Cortex of kidney (tissue), 1 donor: Measurements from ENCODE around the gene GAGE13.
"Not testable (repeated sequence)": the region's sequence is repeated elsewhere in the genome, so short reads cannot be mapped to it uniquely, and the experiment has no call there.

Experiments used
- DNase-seq: peaks from one replicate; lab custom pipeline; 2025; lab: John Stamatoyannopoulos, UW

GAGE13 gene, protein sequence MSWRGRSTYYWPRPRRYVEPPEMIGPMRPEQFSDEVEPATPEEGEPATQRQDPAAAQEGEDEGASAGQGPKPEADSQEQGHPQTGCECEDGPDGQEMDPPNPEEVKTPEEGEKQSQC

DNA sequence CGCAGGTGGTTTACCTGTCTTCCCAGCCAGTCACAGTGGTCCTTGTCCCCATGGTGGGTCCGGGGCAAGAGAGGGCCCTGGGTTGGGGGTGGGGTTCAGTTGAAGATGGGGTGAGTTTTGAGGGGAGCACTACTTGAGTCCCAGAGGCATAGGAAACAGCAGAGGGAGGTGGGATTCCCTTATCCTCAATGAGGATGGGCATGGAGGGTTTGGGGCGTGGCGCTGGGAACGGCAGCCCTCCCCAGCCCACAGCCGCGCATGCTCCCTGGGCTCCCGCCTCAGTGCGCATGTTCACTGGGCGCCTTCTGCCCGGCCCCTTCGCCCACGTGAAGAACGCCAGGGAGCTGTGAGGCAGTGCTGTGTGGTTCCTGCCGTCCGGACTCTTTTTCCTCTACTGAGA, at the start of gene GAGE13:
Gene GAGE13, plus strand, starts transcription at position 301 of the 400 bp plus-strand sequence. CDS start 1,156 bp downstream, outside the sequence.
- not testable (repeated sequence) for DNase-seq

DNA sequence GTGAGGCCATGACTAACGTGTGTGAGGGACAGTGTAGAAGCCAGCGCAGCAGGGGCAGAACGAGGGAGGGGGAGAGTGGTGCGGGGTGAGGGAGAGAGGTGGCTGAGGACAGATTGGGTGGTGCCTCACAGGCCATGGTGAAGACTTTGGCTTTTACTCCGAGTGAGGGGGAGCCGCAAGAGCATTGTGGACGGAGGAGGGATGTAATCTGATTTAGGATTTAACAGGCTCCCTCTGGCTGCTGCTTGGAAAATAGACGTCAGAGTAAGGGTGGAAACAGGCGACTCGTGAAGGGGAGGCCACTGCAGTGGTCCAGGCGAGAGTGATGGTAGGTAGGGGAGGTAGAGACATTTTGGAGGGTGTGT, 48.8 kb upstream of the GAGE13 start:
- no peak for DNase-seq

DNA sequence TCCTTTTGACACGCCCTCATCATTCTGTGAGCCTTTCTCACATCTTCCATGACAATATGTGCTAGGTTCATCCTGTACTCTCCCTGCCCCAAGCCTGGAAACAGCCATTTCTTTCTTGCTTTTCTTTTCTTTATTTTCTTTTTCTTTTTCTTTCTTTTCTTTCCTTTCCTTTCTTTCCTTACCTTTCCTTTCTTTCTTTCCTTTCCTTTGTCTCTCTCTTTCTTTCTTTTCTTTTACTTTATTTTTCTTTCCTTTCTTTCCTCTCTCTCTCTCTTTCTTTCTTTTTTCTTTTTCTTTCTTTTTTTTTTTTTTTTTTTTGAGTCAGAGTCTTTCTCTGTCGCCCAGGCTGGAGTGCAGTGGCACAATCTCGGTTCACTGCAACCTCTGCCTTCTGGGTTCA, 47.2 kb upstream of the GAGE13 start:
- DNase-seq, result no peak

DNA sequence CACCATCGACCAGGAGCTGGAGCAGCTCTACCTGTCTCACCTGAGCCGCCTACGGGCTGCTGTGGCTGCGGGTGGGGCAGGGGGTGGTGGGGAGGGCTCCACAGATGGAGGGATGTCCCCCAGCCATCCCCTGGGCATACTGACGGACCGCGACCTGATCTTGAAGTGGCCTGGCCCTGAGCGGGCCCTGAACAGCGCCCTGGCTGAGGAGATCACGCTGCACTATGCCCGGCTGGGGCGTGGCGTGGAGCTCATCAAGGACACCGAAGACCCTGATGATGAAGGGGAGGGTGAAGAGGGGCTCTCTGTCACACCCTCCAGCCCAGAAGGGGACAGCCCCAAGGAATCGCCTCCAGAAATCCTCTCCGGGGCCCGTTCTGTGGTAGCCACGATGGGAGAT, 45.2 kb upstream of the GAGE13 start:
- DNase-seq, result no peak

DNA sequence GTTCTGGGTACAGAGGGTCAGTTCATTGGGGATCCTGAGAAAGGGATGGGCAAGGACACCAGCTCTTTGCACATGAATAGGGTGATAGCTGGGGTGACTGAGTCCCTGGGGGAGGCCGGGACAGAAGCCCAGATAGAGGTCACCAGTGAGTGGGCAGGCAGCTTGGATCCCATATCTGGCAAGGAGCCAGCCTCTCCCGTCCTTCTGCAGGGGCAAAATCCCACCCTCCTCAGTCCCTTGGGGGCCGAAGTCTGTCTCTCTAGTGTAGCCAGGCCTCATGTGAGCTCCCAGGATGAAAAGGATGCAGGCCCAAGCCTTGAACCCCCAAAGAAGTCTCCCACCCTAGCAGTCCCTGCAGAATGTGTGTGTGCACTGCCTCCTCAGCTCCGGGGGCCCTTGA, 44.8 kb upstream of the GAGE13 start:
- no peak for DNase-seq

DNA sequence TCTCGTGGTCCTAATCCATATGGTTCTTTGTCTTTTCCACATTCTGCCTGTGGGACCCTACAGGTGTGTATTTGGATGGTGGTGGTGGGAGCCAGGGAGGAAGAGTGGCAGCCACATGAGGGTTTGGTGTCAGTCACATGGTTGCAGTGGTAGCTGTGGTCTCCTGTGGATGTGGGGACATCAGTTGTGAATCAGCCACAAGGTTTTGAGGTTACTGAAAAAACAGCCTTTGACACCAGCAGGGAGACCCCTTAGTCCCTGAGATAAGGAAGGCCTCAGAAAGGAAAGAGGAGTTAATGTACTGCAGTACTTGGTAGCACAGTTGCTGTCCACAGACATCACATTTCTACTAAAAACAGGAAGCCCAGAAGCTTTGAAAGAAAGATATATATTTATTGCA, 43.7 kb upstream of the GAGE13 start:
- no peak for DNase-seq

DNA sequence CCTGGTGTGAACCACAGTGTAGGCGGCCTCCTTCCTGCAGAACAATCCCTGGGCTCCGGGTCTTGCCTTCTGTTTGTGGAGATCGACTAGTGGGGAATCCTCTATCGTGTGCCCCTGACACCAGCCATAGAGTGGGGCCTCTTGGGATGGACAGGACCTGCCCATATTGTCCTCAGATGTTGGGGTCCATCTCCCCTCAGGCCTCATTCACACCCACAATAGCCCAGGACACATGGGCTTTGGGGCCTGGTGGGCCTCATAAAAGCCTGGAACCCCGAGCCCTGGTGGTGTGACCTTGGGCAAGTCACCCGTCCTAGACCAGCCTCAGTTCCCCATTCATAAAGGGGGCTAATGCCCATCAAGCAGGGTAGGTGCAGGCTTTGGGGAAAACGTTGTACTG, 41.2 kb upstream of the GAGE13 start:
- DNase-seq, result no peak

DNA sequence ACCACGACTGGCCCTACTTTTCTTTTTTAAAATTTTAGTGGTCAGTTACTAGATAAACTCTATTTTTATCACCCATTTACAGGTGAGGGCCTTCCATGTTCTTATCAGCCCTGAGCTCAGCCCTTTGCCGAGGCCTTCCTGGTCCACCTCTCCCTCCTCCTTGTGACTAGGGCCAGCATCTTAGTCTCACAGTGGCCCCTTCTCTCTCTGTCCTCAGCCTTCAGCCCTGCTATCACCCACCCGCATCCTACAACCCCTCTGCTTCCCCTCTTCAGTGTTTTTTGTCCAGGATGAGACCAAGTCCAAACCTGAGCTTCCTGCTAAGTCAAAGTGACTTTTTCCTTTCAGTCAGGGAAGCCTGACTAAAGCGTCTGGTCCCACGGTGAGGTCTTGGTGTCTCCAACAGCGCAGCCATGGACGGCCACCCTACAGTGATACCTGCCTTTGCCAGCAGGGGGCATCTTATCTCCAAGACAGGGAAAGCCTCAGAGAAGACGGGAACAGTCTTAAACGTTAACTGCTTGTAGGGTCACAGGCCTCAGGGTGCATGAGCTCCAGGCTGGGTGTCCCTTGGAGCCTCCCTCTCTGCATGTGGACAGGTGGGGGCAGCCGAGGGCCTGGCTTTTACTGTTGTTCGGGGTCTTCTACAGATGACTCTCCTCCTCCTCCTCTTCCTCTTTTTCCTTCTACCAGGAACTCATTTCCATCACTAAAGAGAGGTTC, 39.6 kb upstream of the GAGE13 start:
- DNase-seq, result no peak

DNA sequence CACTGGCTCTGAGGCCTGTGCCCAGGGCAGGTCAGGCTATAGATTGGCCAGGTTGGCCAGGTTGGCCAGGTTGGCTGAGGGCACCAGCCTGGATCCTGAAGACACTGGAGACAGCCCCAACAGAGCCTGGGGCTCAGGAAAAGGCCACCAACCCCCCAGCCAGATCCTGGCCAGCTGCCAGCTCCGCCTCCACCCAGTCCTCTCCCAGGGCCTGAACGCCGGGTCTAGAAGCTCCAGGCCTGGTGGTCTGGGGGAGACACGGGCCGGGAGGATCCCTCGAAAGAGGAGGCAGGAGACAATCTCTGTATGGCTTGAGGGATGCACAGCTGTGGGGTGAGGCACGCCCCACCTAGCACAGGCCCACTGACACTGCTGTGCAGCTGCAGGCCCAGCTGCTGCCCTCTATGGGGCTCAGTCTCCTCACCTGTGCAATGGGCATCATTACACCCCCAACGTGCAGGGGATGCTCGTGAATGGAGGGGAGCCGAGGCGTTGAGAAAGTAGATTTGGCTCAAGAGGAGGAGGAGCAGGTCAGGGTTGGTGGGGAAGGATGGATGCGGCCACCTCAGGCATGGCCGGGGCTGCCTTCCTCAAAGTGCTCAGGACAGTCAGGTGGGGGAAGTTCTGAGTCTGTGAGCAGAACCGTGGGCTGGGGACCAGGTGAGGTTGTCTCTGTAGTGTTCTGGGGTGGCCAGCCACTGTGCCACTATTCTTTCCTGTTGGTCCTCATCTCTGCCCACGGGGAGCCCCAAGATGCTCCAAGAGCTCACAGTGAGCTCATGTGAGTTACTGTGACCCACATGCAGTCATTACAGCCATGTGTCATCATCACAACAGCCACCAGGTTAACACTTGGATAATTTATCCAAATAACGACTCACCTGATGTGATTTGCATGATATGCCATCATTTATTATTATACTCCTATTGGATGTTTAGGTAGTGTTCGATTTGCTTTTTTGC, 38.7 kb upstream of the GAGE13 start:
- no peak for DNase-seq

DNA sequence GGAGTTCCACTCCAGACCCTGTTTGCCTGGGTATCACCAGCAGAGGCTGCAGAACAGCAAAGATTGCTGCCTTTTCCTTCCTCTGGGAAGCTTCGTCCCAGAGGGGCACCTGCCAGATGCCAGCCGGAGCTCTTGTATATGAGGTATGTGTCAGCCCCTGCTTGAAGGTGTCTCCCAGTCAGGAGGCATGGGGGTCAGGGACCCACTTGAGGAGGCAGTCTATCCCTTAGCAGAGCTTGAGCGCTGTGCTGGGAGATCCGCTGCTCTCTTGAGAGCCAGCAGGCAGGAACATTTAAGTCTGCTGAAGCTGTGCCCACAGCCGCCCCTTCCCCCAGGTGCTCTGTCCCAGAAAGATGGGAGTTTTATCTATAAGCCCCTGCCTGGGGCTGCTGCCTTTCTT, 32.1 kb upstream of the GAGE13 start:
- not testable (repeated sequence) for DNase-seq

DNA sequence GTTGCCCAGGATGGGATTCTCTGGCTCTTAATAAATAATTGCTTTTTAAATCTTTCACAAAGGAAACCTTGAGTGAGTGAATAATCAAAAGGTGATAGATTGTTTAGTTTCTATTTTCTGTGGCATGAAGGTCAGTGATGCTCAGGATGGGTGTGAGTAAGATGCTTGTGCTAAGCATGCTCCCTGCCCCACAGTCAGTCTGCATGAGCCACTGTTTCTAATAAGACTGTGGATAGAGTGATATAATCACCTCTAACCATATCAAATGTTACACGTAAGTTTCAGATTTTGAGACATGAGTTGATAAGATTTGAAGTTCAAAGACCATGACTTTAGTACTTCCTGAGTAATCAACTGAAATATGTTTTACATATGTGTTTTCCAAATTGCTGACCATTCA, 30.7 kb upstream of the GAGE13 start:
- no peak for DNase-seq

DNA sequence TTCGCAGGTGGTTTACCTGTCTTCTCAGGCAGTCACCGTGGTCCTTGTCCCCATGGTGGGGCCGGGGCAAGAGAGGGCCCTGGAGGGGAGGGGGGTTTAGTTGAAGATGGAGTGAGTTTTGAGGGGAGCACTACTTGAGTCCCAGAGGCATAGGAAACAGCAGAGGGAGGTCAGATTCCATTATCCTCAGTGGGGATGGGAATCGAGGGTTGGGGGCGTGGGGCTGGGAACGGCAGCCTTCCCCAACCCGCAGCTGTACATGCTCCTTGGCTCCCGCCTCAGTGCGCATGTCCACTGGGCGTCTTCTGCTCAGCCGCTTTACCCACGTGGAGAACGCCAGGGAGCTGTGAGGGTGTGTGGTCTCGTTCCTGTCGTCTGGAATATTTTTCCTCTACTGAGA, 28.0 kb upstream of the GAGE13 start, which contains the start of gene GAGE10:
Gene GAGE10, plus strand, starts transcription at position 301 of the 400 bp plus-strand sequence. CDS start 1,214 bp downstream, outside the sequence.
- no peak for DNase-seq

DNA sequence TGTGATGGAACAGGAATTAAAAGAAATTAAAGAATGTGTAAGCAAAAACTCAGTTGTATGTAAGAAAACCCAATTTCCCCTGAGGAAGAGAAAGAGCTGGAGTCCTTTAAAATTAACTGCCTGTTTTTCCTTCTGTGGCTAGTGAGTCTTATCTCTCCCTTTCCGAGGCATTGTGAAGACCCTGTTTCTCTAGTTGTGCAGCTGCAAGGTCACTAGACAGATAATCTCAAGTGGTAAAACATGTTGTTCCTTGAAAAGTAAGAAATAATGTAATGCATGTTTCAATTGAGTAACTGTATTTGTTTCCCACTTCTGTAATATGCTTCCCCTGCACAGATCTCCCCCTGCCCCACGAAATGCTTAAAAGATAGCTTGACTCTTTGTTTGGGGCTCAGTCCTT, 23.6 kb upstream of the GAGE13 start:
- not testable (repeated sequence) for DNase-seq

DNA sequence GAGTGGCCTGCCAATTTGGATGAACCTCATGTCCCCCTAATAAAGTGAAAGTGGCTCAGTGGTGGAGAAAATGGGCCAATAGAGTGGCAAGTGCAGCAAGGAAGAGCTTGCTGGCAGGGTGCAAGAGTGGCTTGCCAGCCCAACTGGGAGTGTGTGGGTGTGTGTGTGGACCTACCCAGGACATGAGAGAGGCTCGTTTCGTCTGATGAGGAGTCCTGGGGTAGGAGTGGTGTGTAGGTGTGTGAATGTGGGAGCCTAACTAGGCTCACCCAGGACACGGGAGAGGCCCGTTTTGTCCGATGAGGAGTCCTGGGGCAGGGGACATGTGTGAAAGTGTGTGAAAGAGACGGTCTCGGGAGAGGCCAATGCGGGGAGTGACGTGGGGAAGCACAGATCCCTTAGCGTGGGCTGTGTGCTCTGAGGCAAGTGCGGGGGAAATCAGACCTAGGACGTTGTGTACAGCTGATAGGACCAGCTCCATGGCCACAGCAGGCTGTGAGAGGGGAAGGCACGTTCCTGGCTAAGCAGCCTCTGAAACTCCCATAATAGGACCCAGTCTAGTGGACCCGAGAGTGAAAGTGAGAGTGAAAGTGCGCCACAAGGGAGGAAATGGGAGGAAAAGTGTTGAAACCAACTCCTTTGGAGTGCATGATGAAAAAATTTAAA, 22.6 kb upstream of the GAGE13 start:
- DNase-seq, result no peak

DNA sequence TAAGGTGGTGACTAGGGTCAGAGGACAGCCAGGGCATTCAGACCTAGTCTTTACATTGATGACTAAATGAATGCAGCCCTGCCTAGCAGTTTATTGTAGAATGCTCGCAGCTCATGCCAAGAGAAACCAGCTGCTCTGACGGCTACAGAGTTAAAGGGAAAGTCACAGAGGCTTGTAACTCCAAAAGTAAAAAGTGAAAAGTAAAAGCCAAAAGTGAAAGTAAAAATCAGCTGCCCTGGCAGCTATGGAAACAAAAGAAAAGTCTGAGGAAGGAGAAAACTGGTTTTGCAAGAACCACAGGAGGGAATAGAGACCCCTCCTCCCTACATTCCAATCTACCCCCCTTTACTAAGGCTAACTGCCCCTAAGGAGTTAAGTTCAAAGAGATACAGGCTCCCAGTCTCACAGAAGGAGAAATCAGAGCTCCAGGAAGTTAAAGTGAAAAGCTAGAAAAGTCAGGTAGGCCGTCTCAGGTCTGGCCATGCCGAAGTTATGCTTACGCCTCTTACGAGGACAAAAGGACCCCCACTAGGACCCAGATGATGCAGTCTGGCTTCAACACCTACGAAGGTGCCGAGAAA, 21.9 kb upstream of the GAGE13 start:
- DNase-seq, result no peak

DNA sequence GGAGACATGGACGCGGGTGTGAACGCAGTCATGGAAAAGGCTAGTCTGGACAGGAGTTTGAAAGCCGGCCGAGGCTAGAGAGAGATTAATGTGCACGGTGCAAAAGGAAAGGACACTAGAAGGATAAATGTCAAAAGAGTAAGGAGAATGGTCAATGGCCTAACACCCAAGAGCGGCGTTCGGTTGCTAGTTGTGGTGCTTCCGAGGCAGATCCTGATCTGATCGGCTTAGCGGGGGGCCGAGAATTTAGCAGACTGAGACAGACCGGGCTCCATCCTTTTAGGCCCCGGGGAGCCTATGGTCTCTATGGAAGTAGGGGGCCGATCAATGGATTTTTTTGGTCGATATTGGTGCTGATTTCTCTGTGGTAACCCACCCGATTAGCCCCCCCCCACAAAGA, 21.0 kb upstream of the GAGE13 start:
- no peak for DNase-seq

DNA sequence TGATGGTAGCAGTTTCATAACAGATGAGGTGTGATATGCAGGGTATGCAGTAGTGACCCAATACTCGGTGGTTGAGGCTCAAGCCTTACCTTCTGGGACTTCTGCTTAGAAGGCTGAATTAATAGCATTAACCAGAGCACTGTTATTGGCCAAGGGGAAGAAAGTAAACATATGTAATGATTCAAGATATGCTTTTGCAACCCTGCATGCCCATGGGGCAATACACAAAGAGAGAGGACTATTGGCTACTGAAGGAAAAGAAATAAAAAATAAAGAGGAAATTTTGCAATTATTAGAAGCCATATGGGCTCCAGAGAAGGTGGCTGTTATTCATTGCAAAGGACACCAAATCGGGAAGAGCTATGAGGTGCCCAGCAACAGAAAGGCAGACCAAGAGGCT, 19.2 kb upstream of the GAGE13 start:
- no peak for DNase-seq

DNA sequence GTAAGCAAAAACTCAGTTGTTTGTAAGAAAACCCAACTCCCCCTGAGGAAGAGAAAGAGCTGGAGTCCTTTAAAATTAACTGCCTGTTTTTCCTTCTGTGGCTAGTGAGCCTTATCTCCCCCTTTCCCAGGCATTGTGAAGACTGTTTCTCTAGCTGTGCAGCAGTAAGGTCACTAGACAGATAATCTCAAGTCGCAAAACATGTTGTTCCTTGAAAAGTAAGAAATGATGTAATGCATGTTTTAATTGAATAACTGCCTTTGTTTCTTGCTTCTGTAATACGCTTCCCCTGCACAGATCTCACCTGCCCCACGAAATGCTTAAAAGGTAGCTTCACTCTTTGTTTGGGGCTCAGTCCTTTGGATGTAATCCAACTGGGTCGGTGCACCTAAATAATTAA, 15.3 kb upstream of the GAGE13 start:
- no peak for DNase-seq

DNA sequence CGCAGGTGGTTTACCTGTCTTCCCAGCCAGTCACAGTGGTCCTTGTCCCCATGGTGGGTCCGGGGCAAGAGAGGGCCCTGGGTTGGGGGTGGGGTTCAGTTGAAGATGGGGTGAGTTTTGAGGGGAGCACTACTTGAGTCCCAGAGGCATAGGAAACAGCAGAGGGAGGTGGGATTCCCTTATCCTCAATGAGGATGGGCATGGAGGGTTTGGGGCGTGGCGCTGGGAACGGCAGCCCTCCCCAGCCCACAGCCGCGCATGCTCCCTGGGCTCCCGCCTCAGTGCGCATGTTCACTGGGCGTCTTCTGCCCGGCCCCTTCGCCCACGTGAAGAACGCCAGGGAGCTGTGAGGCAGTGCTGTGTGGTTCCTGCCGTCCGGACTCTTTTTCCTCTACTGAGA, 9.6 kb upstream of the GAGE13 start, which contains the start of gene GAGE12J:
Gene GAGE12J, plus strand, starts transcription at position 301 of the 400 bp plus-strand sequence. CDS start 1,157 bp downstream, outside the sequence.
- DNase-seq, result not testable (repeated sequence)

DNA sequence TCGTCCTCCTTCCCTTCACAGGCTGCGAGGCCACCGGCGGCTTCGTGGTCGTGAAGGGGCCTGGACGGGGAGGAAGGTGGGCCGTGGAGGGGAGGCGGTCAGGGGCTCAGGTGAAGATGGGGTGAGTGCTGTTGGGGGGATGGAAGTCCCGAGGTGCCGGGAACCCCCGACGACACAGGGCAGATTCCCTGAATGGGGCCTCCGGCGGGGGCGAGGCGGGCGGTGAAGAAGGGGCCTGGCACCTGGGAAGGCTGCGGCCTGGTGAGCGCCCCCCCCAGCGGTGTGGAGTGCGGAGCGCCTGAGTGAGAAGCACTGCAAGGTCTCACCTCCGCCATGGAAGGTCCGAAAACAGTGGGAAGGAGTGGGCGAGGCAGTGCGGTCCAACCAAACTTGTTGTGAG, 9.1 kb upstream of the GAGE13 start:
- not testable (repeated sequence) for DNase-seq

DNA sequence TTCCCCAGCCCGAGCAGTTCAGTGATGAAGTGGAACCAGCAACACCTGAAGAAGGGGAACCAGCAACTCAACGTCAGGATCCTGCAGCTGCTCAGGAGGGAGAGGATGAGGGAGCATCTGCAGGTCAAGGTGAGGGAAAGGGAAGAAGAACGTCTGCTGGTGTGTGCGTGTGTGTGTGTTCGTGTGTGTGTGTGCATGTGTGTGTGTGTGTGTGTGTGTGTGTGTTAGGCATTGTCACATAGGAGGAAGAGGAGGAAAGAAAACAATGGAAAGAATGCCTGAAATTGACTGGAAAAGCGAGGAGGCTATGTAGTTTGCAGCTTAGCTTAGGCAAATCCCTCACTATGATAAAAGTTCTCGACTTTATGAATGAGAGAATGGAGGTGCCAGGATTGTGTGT, 7.6 kb upstream of the GAGE13 start:
- not testable (repeated sequence) for DNase-seq

DNA sequence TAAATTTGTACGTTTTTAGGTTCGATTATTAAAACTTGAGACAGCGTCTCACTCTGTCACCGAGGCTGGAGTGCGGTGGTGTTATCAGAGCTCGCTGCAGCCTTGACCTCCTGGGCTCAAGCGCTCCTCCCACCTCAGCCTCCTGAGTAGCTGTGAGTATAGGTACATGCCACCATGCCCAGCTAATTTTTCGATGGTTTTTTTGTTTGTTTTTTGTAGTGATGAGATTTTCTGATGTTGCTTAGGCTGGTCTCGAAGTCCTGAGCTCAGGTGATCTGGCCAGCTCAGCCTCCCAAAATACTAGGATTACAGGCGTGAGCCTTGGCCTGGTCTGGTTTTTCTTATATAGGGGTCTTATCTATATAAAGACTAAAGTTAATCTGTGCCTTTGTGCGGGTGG, 961 bp upstream of the GAGE13 start:
- not testable (repeated sequence) for DNase-seq
